Measurements from ENCODE around the gene KLHL25. TPM values are rescaled to one million over a fixed set of nuclear protein-coding genes. Genes with fewer than 3 reads are reported as not detected.
A peak's percentile ranks its signal among the peaks of the same experiment; 100 is the strongest.

Gene KLHL25
- total and polyA plus RNA-seq, 2 of the 8 experiments (the other 6 are each of a cell fraction or from before 2014, with no cell fraction given): 16.5 to 22.0 TPM

DNA sequence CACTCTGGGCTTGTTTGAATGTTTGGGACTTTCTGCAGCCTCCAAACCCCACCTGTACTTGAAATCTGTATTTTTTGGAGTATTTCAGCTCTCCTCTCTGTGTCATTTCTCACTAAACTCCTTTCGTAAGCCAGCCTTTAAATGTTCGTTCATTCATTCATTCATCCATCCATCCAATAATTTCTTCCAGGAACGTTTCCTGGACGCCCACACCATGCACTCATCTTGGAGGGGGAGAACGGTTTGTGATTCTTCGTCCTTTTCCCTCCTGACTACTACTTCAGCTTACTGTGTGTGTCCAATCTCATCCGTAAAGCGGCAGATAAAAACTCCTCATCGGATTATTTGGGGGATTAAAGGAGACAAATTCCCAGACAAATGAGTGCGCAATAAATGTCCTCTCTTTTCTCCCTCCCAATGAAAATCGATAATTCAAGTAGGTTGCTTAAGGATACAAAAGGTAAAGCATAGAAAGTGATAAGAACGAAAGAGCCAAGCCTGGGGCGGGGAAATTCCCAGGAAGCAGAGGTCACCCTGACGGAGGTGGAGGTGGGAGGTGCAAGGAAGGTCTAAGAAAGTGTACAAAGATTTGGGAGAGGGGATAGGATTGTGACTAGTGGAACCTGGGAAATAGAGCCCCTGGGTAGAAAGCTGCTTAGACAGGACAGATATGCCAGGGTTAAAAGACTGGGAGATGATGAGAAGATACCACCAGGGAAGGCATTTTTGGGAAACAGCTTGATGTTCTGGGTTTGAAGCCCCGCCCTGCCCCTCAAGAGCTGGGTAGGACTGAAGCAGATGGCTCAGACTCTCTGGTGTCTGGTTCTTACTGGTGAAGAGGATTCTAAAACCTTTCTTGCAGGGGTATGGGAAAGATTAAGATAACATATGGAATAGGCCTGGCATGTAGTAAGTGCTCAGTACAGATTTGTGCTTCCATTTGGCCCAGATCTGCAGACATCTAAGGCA is 896 bp upstream of the KLHL25 start:
- Histone ChIP-seq H3K56ac (replicated peaks; ENCODE audit: insufficient read length, low read depth, low read length) (no peak overlapping the region), H3K23me2 (ENCODE audit: low read depth, low read length) (peaks cover 10% of the 10 kb centered on the region; the same call in 1 of the 2 replicates), H3K14ac (ENCODE audit: insufficient read length) (no peak overlapping the region), H4K91ac (replicated peaks; ENCODE audit: insufficient read length, low read length) (no peak overlapping the region), H2BK15ac (ENCODE audit: low read length) (no peak overlapping the region), H3K18ac (ENCODE audit: extremely low read depth, low read length) (peak overlapping the region; percentile 90; the same call in 1 of the 2 replicates), H3K4me1 (replicated peaks in 1 of 4; ENCODE audit: control insufficient read depth in 3 of 4, insufficient read depth in 4 of 4, low read length in 3 of 4) (peaks cover 9 to 15% (median 12%) of the 10 kb centered on the region in 4 experiments), H3K4me3 (ENCODE audit: extremely low read depth in 1 of 4, insufficient read depth in 2 of 4, low read depth in 3 of 4, low read length in 4 of 4) (peak overlapping the region in 2 of 4 experiments; percentile 27 to 45; a peak in 4 of 8 replicates), H3K9me3 (ENCODE audit: insufficient read depth in 2 of 2, low read depth in 1 of 2, low read length in 1 of 2) (no peaks in the 10 kb centered on the region; a peak in 1 of 4 replicates), H3K79me1 (ENCODE audit: low read depth, low read length) (peaks cover 15% of the 10 kb centered on the region), H3K23ac (ENCODE audit: insufficient read length) (no peak overlapping the region), H2AFZ (ENCODE audit: low read length) (peak overlapping the region; percentile 37), H2BK5ac (ENCODE audit: low read depth, low read length) (peak overlapping the region; percentile 60; the same call in 1 of the 2 replicates), H2AK5ac (ENCODE audit: low read depth, low read length) (no peak overlapping the region), H3K36me3 (ENCODE audit: control insufficient read depth in 2 of 4, insufficient read depth in 4 of 4, low read length in 3 of 4) (no peaks in the 10 kb centered on the region), H4K5ac (ENCODE audit: insufficient read length, low read depth, low read length) (no peak overlapping the region), H3K4ac (replicated peaks; ENCODE audit: insufficient read length, low read depth, low read length) (no peak overlapping the region), H2BK20ac (ENCODE audit: low read length) (no peak overlapping the region; the same call in 1 of the 2 replicates), H3K27me3 (replicated peaks in 1 of 4; ENCODE audit: control insufficient read depth in 3 of 4, extremely low read depth in 1 of 4, insufficient read depth in 3 of 4, low read length in 3 of 4) (peaks cover 0 to 4% (median 1%) of the 10 kb centered on the region in 4 experiments; a peak in 3 of 7 replicates), H3K9ac (replicated peaks in 1 of 4; ENCODE audit: extremely low read depth in 1 of 4, low read depth in 3 of 4, low read length in 3 of 4) (no peak overlapping the region), H3K27ac (ENCODE audit: low read depth, low read length) (no peak overlapping the region), H2BK120ac (replicated peaks; ENCODE audit: low read depth, low read length) (peak overlapping the region; percentile 3), H4K8ac (ENCODE audit: extremely low read depth, insufficient read depth, low read length) (no peak overlapping the region), H4K20me1 (replicated peaks in 1 of 2; ENCODE audit: control insufficient read depth in 1 of 2, insufficient read depth in 2 of 2, low read length in 2 of 2) (peaks cover 9 to 15% of the 10 kb centered on the region in 2 experiments), H3K4me2 (ENCODE audit: insufficient read depth in 1 of 2, low read depth in 2 of 2, low read length in 2 of 2) (peak overlapping the region; percentile 59 to 74), H2BK12ac (ENCODE audit: low read depth, low read length) (peak overlapping the region; percentile 75; the same call in 1 of the 2 replicates), H3K79me2 (ENCODE audit: control insufficient read depth in 1 of 2, insufficient read depth in 2 of 2, low read length in 2 of 2) (peaks cover 18 to 34% of the 10 kb centered on the region in 2 experiments)
- CTCF ChIA-PET (ENCODE audit: partially characterized antibody): interaction anchor here (1.1 to 3.0 kb wide), 6 partner anchors 9 to 45 kb away, joined by 3 to 8 read pairs (median 3); no protein-coding TSS in a partner anchor
- 73% methylated on average over 15 of the region's 15 CpGs; no CpG with 5 or more reads in 1 of the 2 experiments for WGBS, 2 experiments (ENCODE audit: extremely low coverage in 1 of 2, insufficient coverage in 1 of 2, insufficient read length in 1 of 2, insufficient replicate concordance in 2 of 2, low coverage in 1 of 2, low lambda C conversion rate in 2 of 2, missing lambda C conversion rate in 1 of 2)
- FAIRE-seq: no peak
- DNase-seq (ENCODE audit: low read depth in 1 of 2, low spot score in 2 of 2): no peak
- POLR2A ChIA-PET (ENCODE audit: partially characterized antibody): interaction anchor here (0.9 to 1.5 kb wide), 3 partner anchors 9 to 44 kb away, joined by 3 to 9 read pairs (median 3); no protein-coding TSS in a partner anchor
- no peak for TF ChIP-seq TBP (IDR thresholded peaks at IDR 0.05; ENCODE audit: low read depth, low read length)
